NCI-H2081 treated with DMSO at 0.1 percent for 48 hours (cell line): ENCODE results near the gene HOXB3.
"Not testable (repeated sequence)": the region's sequence is repeated elsewhere in the genome, so short reads cannot be mapped to it uniquely, and the experiment has no call there.

Experiments
- DNase-seq: peaks from one replicate; lab custom pipeline; 2025; lab: John Stamatoyannopoulos, UW

HOXB3 gene

GRCh38 chr17:48526608-48527546 lies 63.2 kb downstream of the HOXB3 start:
- no peak for DNase-seq

- DNase-seq, result no peak
Observed at GRCh38 chr17:48523010-48523409, 67.0 kb downstream of the HOXB3 start.

- DNase-seq, result no peak
Observed at GRCh38 chr17:48522031-48522653, 67.9 kb downstream of the HOXB3 start.

GRCh38 chr17:48520631-48521079 lies 69.4 kb downstream of the HOXB3 start:
- no peak for DNase-seq

GRCh38 chr17:48519427-48519826 lies 70.6 kb downstream of the HOXB3 start:
- DNase-seq, result no peak

GRCh38 chr17:48517478-48517877 lies 72.6 kb downstream of the HOXB3 start:
- DNase-seq, result no peak

GRCh38 chr17:48515925-48516900 lies 73.8 kb downstream of the HOXB3 start:
- DNase-seq, result no peak

GRCh38 chr17:48514477-48514876 lies 75.6 kb downstream of the HOXB3 start:
- no peak for DNase-seq

- DNase-seq, result no peak
Observed at GRCh38 chr17:48513666-48514455, 76.2 kb downstream of the HOXB3 start.

GRCh38 chr17:48513097-48513496 lies 76.9 kb downstream of the HOXB3 start:
- DNase-seq, result no peak

- no peak for DNase-seq
Observed at GRCh38 chr17:48510761-48511604, 79.1 kb downstream of the HOXB3 start.

- no peak for DNase-seq
Observed at GRCh38 chr17:48510381-48510760, 79.7 kb downstream of the HOXB3 start.

- not testable (repeated sequence) for DNase-seq
Observed at GRCh38 chr17:48509708-48510107, 80.3 kb downstream of the HOXB3 start.

- DNase-seq, result no peak
Observed at GRCh38 chr17:48506246-48506645, 83.8 kb downstream of the HOXB3 start.

- peak; percentile 95 for DNase-seq
Observed at GRCh38 chr17:48505788-48506187, 84.3 kb downstream of the HOXB3 start.

- no peak for DNase-seq
Observed at GRCh38 chr17:48504953-48505352, 85.1 kb downstream of the HOXB3 start.

GRCh38 chr17:48503747-48504146 lies 86.3 kb downstream of the HOXB3 start:
- no peak for DNase-seq

- no peak for DNase-seq
Observed at GRCh38 chr17:48502901-48503300, 87.1 kb downstream of the HOXB3 start.

- DNase-seq, result no peak
Observed at GRCh38 chr17:48502312-48502711, 87.7 kb downstream of the HOXB3 start.
